HepG2 (cell line): Measurements from ENCODE around the gene CD86. TPM values are rescaled to one million over a fixed set of nuclear protein-coding genes. Genes with fewer than 3 reads are reported as not detected.

Source experiments
- ATAC-seq: fragments of 200-7000 bp; cut with Tn5 transposase; 3 replicates; pipeline ENCODE4 v1.9.1; 2020; ENCODE audit warnings: mild to moderate bottlenecking, moderate library complexity
- BruUV-seq: library from RNA; stranded (reverse); fragments of 400-500 nt; replicated peaks from 2 replicates; lab custom pipeline; 2021; lab: Mats Ljungman, UMichigan
- CTCF ChIA-PET: fragments of 300-600 bp; formaldehyde crosslinking; extraction: SDS; loops from one replicate; lab custom pipeline; 2021; ENCODE audit warnings: low total read pairs, inconsistent platforms, low intra/inter-chr PET ratio; lab: Yijun Ruan, JAX
- POLR2A ChIA-PET: fragments of 350-600 bp; sonication (Branson Sonifier 250); formaldehyde crosslinking; loops from one replicate; lab custom pipeline; 2020; ENCODE audit warnings: antibody characterized with exemption, inconsistent platforms; lab: Yijun Ruan, JAX
- DNase-seq: peaks from one replicate; pipeline ENCODE4 v3.0.0-alpha.2; 2015; ENCODE audit warnings: low spot score
- FAIRE-seq: peaks from 3 replicates; lab custom pipeline; 2011; peaks lifted over from hg19 to GRCh38; lab: Jason Lieb, UNC
- H2AFZ ChIP-seq: one replicate; pipeline ENCODE4 v1.6.1; 2011; ENCODE audit warnings: low read length, inconsistent platforms
- H3K27ac ChIP-seq: fragments of 300-600 bp; 3 replicates; pipeline ENCODE4 v1.8.0; 2011; ENCODE audit warnings: mixed run types, mild to moderate bottlenecking, mixed read lengths, low read length, inconsistent platforms; ENCODE audit not compliant: insufficient read depth; ENCODE audit errors: extremely low read length
- H3K27me3 ChIP-seq, 2 experiments: fragments of 200-600 bp in 1 of 2; 2 replicates in 1 of 2; 3 replicates in 1 of 2; pipeline versions ENCODE4 v1.6.0 to v1.8.0; 2011; ENCODE audit warnings: low read length in 2 of 2, mild to moderate bottlenecking in 2 of 2, moderate library complexity in 2 of 2, inconsistent platforms in 1 of 2; ENCODE audit not compliant: insufficient read depth in 2 of 2, control insufficient read depth in 1 of 2
- H3K36me3 ChIP-seq, 2 experiments: fragments of 200-600 bp in 1 of 2; replicated peaks in 1 of 2; 2 replicates in 1 of 2; 3 replicates in 1 of 2; pipeline versions ENCODE4 v1.5.1 to v1.8.0; 2011; ENCODE audit warnings: low read length in 2 of 2, inconsistent platforms in 1 of 2; ENCODE audit not compliant: insufficient read depth in 2 of 2, control insufficient read depth in 1 of 2
- H3K4me1 ChIP-seq: 2 replicates; pipeline ENCODE4 v1.5.1; 2012; ENCODE audit warnings: low read length, inconsistent platforms; ENCODE audit not compliant: insufficient read depth
- H3K4me2 ChIP-seq: 2 replicates; pipeline ENCODE4 v1.6.0; 2011; ENCODE audit warnings: low read depth, low read length, inconsistent platforms
- H3K4me3 ChIP-seq, 3 experiments: fragments of 200-600 bp in 1 of 3; sonication (generic), shearing (Covaris generic) in 1 of 3; replicated peaks in 1 of 3; 2 replicates each; pipeline ENCODE4 v1.5.1; 2011 to 2016; ENCODE audit warnings: low read length in 3 of 3, inconsistent platforms in 2 of 3, low read depth in 2 of 3, mild to moderate bottlenecking in 2 of 3, control low read depth in 1 of 3, mixed read lengths in 1 of 3; ENCODE audit not compliant: insufficient read depth in 1 of 3
- H3K79me2 ChIP-seq: one replicate; pipeline ENCODE4 v1.6.1; 2011; ENCODE audit warnings: low read length, inconsistent platforms; ENCODE audit not compliant: insufficient read depth
- H3K9ac ChIP-seq: 2 replicates; pipeline ENCODE4 v1.6.0; 2011; ENCODE audit warnings: mild to moderate bottlenecking, low read depth, low read length, inconsistent platforms; ENCODE audit not compliant: insufficient read depth
- H3K9me3 ChIP-seq: 2 replicates; pipeline ENCODE4 v1.5.1; 2012; ENCODE audit warnings: mild to moderate bottlenecking, low read length
- H4K20me1 ChIP-seq: 2 replicates; pipeline ENCODE4 v1.6.0; 2011; ENCODE audit warnings: inconsistent platforms, mild to moderate bottlenecking, low read length, moderate library complexity; ENCODE audit not compliant: insufficient read depth
- CTCF ChIP-seq: sonication (generic); formaldehyde crosslinking; IDR thresholded peaks from 2 replicates; pipeline ENCODE4 v1.5.0; 2020; ENCODE audit warnings: mild to moderate bottlenecking, missing genetic modification reagents, moderate library complexity
- GZF1 ChIP-seq: sonication (generic); formaldehyde crosslinking; IDR thresholded peaks from 2 replicates; pipeline ENCODE4 v1.5.1; 2020; ENCODE audit warnings: mild to moderate bottlenecking, missing genetic modification reagents
- IKZF1 ChIP-seq: fragments of 450-650 bp; IDR thresholded peaks from 2 replicates; pipeline ENCODE4 v1.7.1; 2016
- IKZF5 ChIP-seq: IDR thresholded peaks from 2 replicates; pipeline ENCODE4 v1.6.1; 2018; ENCODE audit warnings: missing genetic modification reagents, mild to moderate bottlenecking, missing compliant biosample characterization
- ZNF329 ChIP-seq: sonication (generic); formaldehyde crosslinking; IDR thresholded peaks from 2 replicates; pipeline ENCODE4 v1.9.0; 2021; ENCODE audit warnings: low read depth, mild to moderate bottlenecking, missing genetic modification reagents
- WGBS: methylation state at CpG from one replicate; pipeline ENCODE4 v1.1.6; 2017; ENCODE audit warnings: low lambda C conversion rate; 5-methylcytosine and 5-hydroxymethylcytosine counted together
- in situ Hi-C: cut with HindIII; loops from 2 replicates; pipeline ENCODE4 v1.10.0; 2017; ENCODE audit warnings: low pct_unique_long_range_greater_than_20kb; ENCODE audit not compliant: extremely low pct_ligation_motif_present
- intact Hi-C: fragments of 100-400 bp; cut with micrococcal nuclease; formaldehyde crosslinking; loops from one replicate; pipeline ENCODE4 v1.10.0; 2022; ENCODE audit not compliant: unreplicated experiment
- polyA plus RNA-seq, 8 experiments: library from polyadenylated mRNA; depleted of rRNA in 3 of 8; stranded (reverse) in 7 of 8; unstranded in 1 of 8; fragments of >200 nt; fragmentation: Illumina TruSeq in 4 of 8; extraction: Trizol in 4 of 8; gene quantifications; 2 replicates each; pipeline versions ENCODE4 v1.2.1 to v1.2.3, GENCODE V29; 2011 to 2016; ENCODE audit warnings: low read depth in 4 of 8, missing spikeins in 1 of 8, mixed read lengths in 1 of 8; ENCODE audit not compliant: insufficient read depth in 1 of 8
- total RNA-seq, 5 experiments: library from RNA; depleted of rRNA; stranded (reverse); fragments of >200 nt; fragmentation: Illumina TruSeq; extraction: Trizol; gene quantifications; 2 replicates each; pipeline ENCODE4 v1.2.3, GENCODE V29; 2016; ENCODE audit warnings: low read depth in 1 of 5
- TF ChIP-seq, protein P1 (sequence below): IDR thresholded peaks from 2 replicates; pipeline ENCODE4 v1.6.1; 2016; ENCODE audit warnings: missing biosample characterization, missing genetic modification reagents, low read depth

Gene CD86
- total and polyA plus RNA-seq, 2 of the 13 experiments (the other 11 are each of a cell fraction or from before 2014, with no cell fraction given) = not detected

GRCh38 chr3:122111974-122112373 lies 56.8 kb downstream of the CD86 start (continued):
- TF ChIP-seq CTCF (CRISPR knock-in tag) (no peak), GZF1 (CRISPR knock-in tag) (no peak), IKZF1 (no peak), IKZF5 (CRISPR knock-in tag) (no peak)

DNA sequence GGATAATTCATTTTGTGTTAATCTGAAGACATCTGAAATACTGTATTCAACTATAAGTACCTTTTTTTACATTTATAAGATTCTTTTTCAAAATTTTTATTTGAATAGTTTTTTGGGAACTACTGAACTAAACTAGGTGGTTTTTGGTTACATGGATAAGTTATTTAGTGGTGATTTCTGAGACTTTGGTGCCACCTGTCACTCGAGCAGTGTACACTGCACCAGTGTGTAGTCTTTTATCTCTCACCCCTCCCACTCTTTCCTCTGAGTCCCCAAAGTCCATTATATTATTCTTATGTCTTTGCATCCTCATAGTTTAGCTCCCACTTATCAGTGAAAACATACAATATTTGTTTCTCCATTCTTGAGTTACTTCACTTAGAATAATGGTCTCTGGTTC lies 57.6 kb downstream of the CD86 start:
- no peaks in the 10 kb centered on the region for H3K9me3 ChIP-seq
- peaks cover 0 to 2% of the 10 kb centered on the region in 2 experiments; a peak in 1 of 5 replicates for H3K27me3 ChIP-seq
- POLR2A ChIA-PET = no interaction called here
- no peak overlapping the region for H3K4me2 ChIP-seq
- CTCF ChIA-PET = no interaction called here
- no peak overlapping the region for H2AFZ ChIP-seq
- no peak for DNase-seq
- H3K9ac ChIP-seq = no peak overlapping the region
- TF ChIP-seq, protein P1, sequence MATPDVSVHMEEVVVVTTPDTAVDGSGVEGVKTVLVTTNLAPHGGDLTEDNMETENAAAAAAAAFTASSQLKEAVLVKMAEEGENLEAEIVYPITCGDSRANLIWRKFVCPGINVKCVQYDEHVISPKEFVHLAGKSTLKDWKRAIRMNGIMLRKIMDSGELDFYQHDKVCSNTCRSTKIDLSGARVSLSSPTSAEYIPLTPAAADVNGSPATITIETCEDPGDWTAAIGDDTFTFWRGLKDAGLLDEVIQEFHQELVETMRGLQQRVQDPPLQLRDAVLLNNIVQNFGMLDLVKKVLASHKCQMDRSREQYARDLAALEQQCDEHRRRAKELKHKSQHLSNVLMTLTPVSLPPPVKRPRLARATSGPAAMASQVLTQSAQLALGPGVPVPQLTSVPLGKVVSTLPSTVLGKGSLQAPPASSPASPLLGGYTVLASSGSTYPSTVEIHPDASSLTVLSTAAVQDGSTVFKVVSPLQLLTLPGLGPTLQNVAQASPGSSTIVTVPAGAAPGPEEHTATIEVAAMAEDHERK (CRISPR knock-in tag) = no peak
- no peak for TF ChIP-seq ZNF329 (CRISPR knock-in tag)
- TF ChIP-seq CTCF (CRISPR knock-in tag) = 0 out of 2 replicates have a peak, but pooled peaks have one; percentile 10
- TF ChIP-seq, all 625 proteins: peak for 1
- 0% methylated on average over 1 of the region's 1 CpG for WGBS
- no peak for FAIRE-seq
- no peak overlapping the region for H3K27ac ChIP-seq
- H3K79me2 ChIP-seq = no peaks in the 10 kb centered on the region
- intact Hi-C loops = no loop called here
- BruUV-seq = no TSS peak
- H3K4me1 ChIP-seq = no peaks in the 10 kb centered on the region
- H4K20me1 ChIP-seq = no peaks in the 10 kb centered on the region
- in situ Hi-C loops = no loop called here
- no peak overlapping the region for H3K4me3 ChIP-seq
- no peak for ATAC-seq
- no peaks in the 10 kb centered on the region for H3K36me3 ChIP-seq
